ENCODE data around the gene S100A8. TPM values are rescaled to one million over a fixed set of nuclear protein-coding genes. Genes with fewer than 3 reads are reported as not detected.

The S100A8 gene
- total and polyA plus RNA-seq, 11 donors, result 6.0 to 199 (median 32.3) TPM

- ATAC-seq (no peak), DNase-seq (no peak)
- TF ChIP-seq POLR2A (IDR thresholded peaks at IDR 0.05) (no peak), CTCF (IDR thresholded peaks at IDR 0.05) (no peak)
- intact Hi-C loops (cut with DNase I), result no loop called here
- peak overlapping the region in 1 of 12 donors; percentile 49 for H3K27ac ChIP-seq
- peaks cover 0 to 55% (median 0%) of the 10 kb centered on the region in 12 donors for H3K4me1 ChIP-seq
- H3K36me3 ChIP-seq, result no peaks in the 10 kb centered on the region
- no peaks in the 10 kb centered on the region for H3K27me3 ChIP-seq
- no peak overlapping the region for H3K4me3 ChIP-seq
- no peaks in the 10 kb centered on the region for H3K9me3 ChIP-seq
- WGBS, 4 donors, result 74 to 80% (median 77%) methylated on average over 6 of the region's 6 CpGs
Observed at GRCh38 chr1:153366261-153366660, 24.6 kb downstream of the S100A8 start.

GRCh38 chr1:153365696-153366095 is 25.2 kb downstream of the S100A8 start:
- ATAC-seq, result no peak

GRCh38 chr1:153364766-153365666 is 25.9 kb downstream of the S100A8 start:
- Histone ChIP-seq H3K4me1 (peaks cover 0 to 67% (median 0%) of the 10 kb centered on the region in 12 donors), H3K9me3 (no peaks in the 10 kb centered on the region), H3K4me3 (no peak overlapping the region), H3K27ac (no peak overlapping the region), H3K36me3 (no peaks in the 10 kb centered on the region), H3K27me3 (no peaks in the 10 kb centered on the region)
- DNase-seq (no peak), ATAC-seq (no peak)
- no peak for TF ChIP-seq CTCF (IDR thresholded peaks at IDR 0.05)
- TF ChIP-seq POLR2A (IDR thresholded peaks at IDR 0.05), result no peak
- intact Hi-C loops (cut with DNase I), result no loop called here
- WGBS, 4 donors, result 77 to 83% (median 80%) methylated on average over 12 of the region's 12 CpGs

More at GRCh38 chr1:153365696-153366095, 25.2 kb downstream of the S100A8 start:
- Histone ChIP-seq H3K36me3 (no peaks in the 10 kb centered on the region), H3K27me3 (no peaks in the 10 kb centered on the region), H3K4me3 (no peak overlapping the region), H3K4me1 (peaks cover 0 to 60% (median 0%) of the 10 kb centered on the region in 12 donors), H3K9me3 (no peaks in the 10 kb centered on the region), H3K27ac (no peak overlapping the region)
- WGBS, 4 donors, result 63 to 70% (median 66%) methylated on average over 8 of the region's 8 CpGs
- intact Hi-C loops (cut with DNase I), result no loop called here
- no peak for DNase-seq
- TF ChIP-seq CTCF (IDR thresholded peaks at IDR 0.05) (no peak), POLR2A (IDR thresholded peaks at IDR 0.05) (no peak)

DNA sequence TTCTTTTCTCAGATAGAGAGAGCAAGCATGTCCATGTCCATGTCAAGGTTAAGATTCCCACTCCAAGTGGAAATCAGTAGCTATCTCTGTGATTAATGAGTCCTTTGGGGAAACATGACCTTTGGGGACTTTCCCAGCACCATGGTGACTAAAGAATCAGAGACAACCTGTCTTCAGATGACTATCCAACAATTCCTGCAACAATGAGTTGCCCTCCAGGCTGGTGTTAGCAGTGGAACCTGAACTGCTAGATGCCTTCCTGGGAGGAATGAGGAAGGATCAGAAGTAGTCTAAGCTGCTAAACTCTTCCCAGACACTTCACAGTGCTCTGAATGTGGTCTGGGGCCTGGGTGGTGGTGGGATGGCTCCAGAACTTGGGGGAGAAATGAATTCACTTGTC is 26.7 kb downstream of the S100A8 start:
- intact Hi-C loops (cut with DNase I), result no loop called here
- no peaks in the 10 kb centered on the region for H3K9me3 ChIP-seq

More for the DNA sequence above, 26.7 kb downstream of the S100A8 start:
- H3K27ac ChIP-seq, result no peak overlapping the region
- DNase-seq (no peak), ATAC-seq (no peak)
- H3K36me3 ChIP-seq, result no peaks in the 10 kb centered on the region
- no peaks in the 10 kb centered on the region for H3K27me3 ChIP-seq
- H3K4me3 ChIP-seq, result no peak overlapping the region
- no peak for TF ChIP-seq CTCF (IDR thresholded peaks at IDR 0.05)
- no peak for TF ChIP-seq POLR2A (IDR thresholded peaks at IDR 0.05)
- H3K4me1 ChIP-seq, result peaks cover 0 to 71% (median 0%) of the 10 kb centered on the region in 12 donors

All from heart left ventricle (tissue), 16 donors.